Coronary artery (tissue), 2 donors: ENCODE results near the gene NELL2.

Experiments used
- DNase-seq: peaks from one replicate; pipeline ENCODE4 v3.0.0-alpha.2; 2017; ENCODE audit warnings: low spot score
- H3K27ac ChIP-seq, 2 donors: fragments of 200-600 bp; sonication (generic); one replicate each; pipeline ENCODE4 v1.5.1; 2016 to 2019
- H3K4me3 ChIP-seq: fragments of 200-600 bp; sonication (generic); 2 replicates; pipeline ENCODE4 v1.5.1; 2016; ENCODE audit warnings: mild to moderate bottlenecking, moderate library complexity
- CTCF ChIP-seq: fragments of 200-600 bp; sonication (generic); IDR thresholded peaks from one replicate; pipeline ENCODE4 v1.5.1; 2019; ENCODE audit warnings: antibody characterized with exemption

The NELL2 gene

GRCh38 chr12:44674875-44675274 is 201.2 kb downstream of the NELL2 start:
- H3K27ac ChIP-seq = no peak overlapping the region
- TF ChIP-seq CTCF = no peak
- DNase-seq = no peak
- H3K4me3 ChIP-seq = no peak overlapping the region

- H3K4me3 ChIP-seq = no peak overlapping the region
- no peak for DNase-seq
Observed at GRCh38 chr12:44673811-44674210, 202.3 kb downstream of the NELL2 start.

GRCh38 chr12:44672042-44672441 is 204.1 kb downstream of the NELL2 start:
- Histone ChIP-seq H3K4me3 (no peak overlapping the region), H3K27ac (no peak overlapping the region)
- no peak for DNase-seq
- no peak for TF ChIP-seq CTCF

More at GRCh38 chr12:44673811-44674210, 202.3 kb downstream of the NELL2 start:
- TF ChIP-seq CTCF = no peak
- H3K27ac ChIP-seq = no peak overlapping the region

GRCh38 chr12:44668443-44668842 is 207.7 kb downstream of the NELL2 start:
- no peak for DNase-seq
- no peak for TF ChIP-seq CTCF
- no peak overlapping the region for H3K4me3 ChIP-seq
- H3K27ac ChIP-seq = no peak overlapping the region

- no peak overlapping the region for H3K27ac ChIP-seq
- DNase-seq = no peak
- no peak for TF ChIP-seq CTCF
- H3K4me3 ChIP-seq = no peak overlapping the region
Observed at GRCh38 chr12:44667461-44667860, 208.7 kb downstream of the NELL2 start.

- TF ChIP-seq CTCF = no peak
- no peak for DNase-seq
Observed at GRCh38 chr12:44663291-44663690, 212.8 kb downstream of the NELL2 start.

GRCh38 chr12:44655846-44656245 is 220.3 kb downstream of the NELL2 start:
- Histone ChIP-seq H3K4me3 (no peak overlapping the region), H3K27ac (no peak overlapping the region)
- no peak for TF ChIP-seq CTCF
- no peak for DNase-seq

More at GRCh38 chr12:44663291-44663690, 212.8 kb downstream of the NELL2 start:
- H3K4me3 ChIP-seq = no peak overlapping the region
- H3K27ac ChIP-seq = no peak overlapping the region
